Tibial nerve (tissue), 4 donors: ENCODE results near the gene AMBRA1. TPM values are rescaled to one million over a fixed set of nuclear protein-coding genes. Genes with fewer than 3 reads are reported as not detected.

ENCODE experiments used
- DNase-seq, 2 donors: peaks; one replicate each; pipeline ENCODE4 v3.0.0-alpha.2; 2019; ENCODE audit warnings: low spot score in 2 of 2
- H3K27ac ChIP-seq, 4 donors: fragments of 200-600 bp; sonication (generic) in 3 of 4; one replicate each; pipeline ENCODE4 v1.5.1; 2017 to 2019; ENCODE audit warnings: mild to moderate bottlenecking in 1 of 4
- H3K27me3 ChIP-seq, 2 donors: fragments of 200-600 bp; sonication (generic) in 1 of 2; one replicate each; pipeline versions ENCODE4 v1.5.1 to v1.6.0; 2017 to 2019
- H3K36me3 ChIP-seq, 3 donors: fragments of 200-600 bp; sonication (generic); one replicate each; pipeline ENCODE4 v1.5.1; 2018 to 2019
- H3K4me1 ChIP-seq, 4 donors: fragments of 200-600 bp; sonication (generic) in 3 of 4; one replicate each; pipeline ENCODE4 v1.5.1; 2017 to 2019
- H3K4me3 ChIP-seq, 4 donors: fragments of 200-600 bp; sonication (generic) in 3 of 4; one replicate each; pipeline ENCODE4 v1.5.1; 2017 to 2019; ENCODE audit warnings: mild to moderate bottlenecking in 1 of 4, moderate library complexity in 1 of 4
- H3K9me3 ChIP-seq, 4 donors: fragments of 200-600 bp; sonication (generic) in 3 of 4; one replicate each; pipeline ENCODE4 v1.5.1; 2017 to 2019
- CTCF ChIP-seq, 5 experiments: fragments of 200-600 bp in 3 of 5; fragments of 450-650 bp in 2 of 5; sonication (generic) in 3 of 5; IDR thresholded peaks; one replicate each; pipeline ENCODE4 v1.5.1; 2016 to 2019; ENCODE audit warnings: antibody characterized with exemption in 5 of 5, mild to moderate bottlenecking in 3 of 5, moderate library complexity in 2 of 5
- EP300 ChIP-seq, 2 donors: sonication (generic); formaldehyde crosslinking; IDR thresholded peaks; one replicate each; pipeline ENCODE4 v1.6.1; 2017; ENCODE audit warnings: antibody characterized with exemption in 2 of 2, mild to moderate bottlenecking in 1 of 2
- POLR2A ChIP-seq, 2 donors: fragments of 450-650 bp; IDR thresholded peaks; one replicate each; pipeline ENCODE4 v1.6.1; 2017; ENCODE audit warnings: antibody characterized with exemption in 2 of 2, mild to moderate bottlenecking in 2 of 2, moderate library complexity in 2 of 2
- WGBS, 2 donors: methylation state at CpG; one replicate each; pipeline ENCODE4 v1.1.5; 2018; 5-methylcytosine and 5-hydroxymethylcytosine counted together
- total RNA-seq, 4 donors: library from RNA; depleted of rRNA; stranded (reverse); fragments of >200 nt; gene quantifications; one replicate each; pipeline ENCODE4 v1.1.0, GENCODE V29; 2016

Gene AMBRA1
- total RNA-seq, 4 donors from 2014 or later: 31.0 to 43.7 (median 35.8) TPM

GRCh38 chr11:46352063-46352841 is 241.6 kb downstream of the AMBRA1 start:
- peak overlapping the region in 3 of 4 donors; percentile 54 to 62 (median 61) for H3K27ac ChIP-seq
- peaks cover 0 to 78% (median 35%) of the 10 kb centered on the region in 4 donors for H3K4me1 ChIP-seq

GRCh38 chr11:46351606-46352005 is 242.2 kb downstream of the AMBRA1 start:
- H3K4me1 ChIP-seq: peaks cover 0 to 77% (median 35%) of the 10 kb centered on the region in 4 donors
- no peak for TF ChIP-seq CTCF (IDR thresholded peaks at IDR 0.05)
- no peak for TF ChIP-seq POLR2A (IDR thresholded peaks at IDR 0.05)
- TF ChIP-seq EP300 (IDR thresholded peaks at IDR 0.05): no peak
- no peaks in the 10 kb centered on the region for H3K9me3 ChIP-seq
- peak overlapping the region in 3 of 4 donors; percentile 54 to 62 (median 61) for H3K27ac ChIP-seq
- peaks cover 0 to 7% (median 0%) of the 10 kb centered on the region in 3 donors for H3K36me3 ChIP-seq
- H3K4me3 ChIP-seq: no peak overlapping the region
- no peaks in the 10 kb centered on the region for H3K27me3 ChIP-seq
- DNase-seq: no peak
- 47 to 55% methylated on average over 5 of the region's 5 CpGs for WGBS, 2 donors

More at GRCh38 chr11:46352063-46352841, 241.6 kb downstream of the AMBRA1 start:
- H3K36me3 ChIP-seq: peaks cover 0 to 9% (median 0%) of the 10 kb centered on the region in 3 donors
- WGBS, 2 donors: 51 to 60% methylated on average over 16 to 27 of the region's 33 CpGs
- H3K4me3 ChIP-seq: peak overlapping the region in 2 of 4 donors; percentile 14 to 17
- no peaks in the 10 kb centered on the region for H3K27me3 ChIP-seq
- H3K9me3 ChIP-seq: no peaks in the 10 kb centered on the region
- DNase-seq: no peak
- TF ChIP-seq CTCF (IDR thresholded peaks at IDR 0.05): peak; percentile 64 to 84 (median 77)
- TF ChIP-seq EP300 (IDR thresholded peaks at IDR 0.05): no peak

GRCh38 chr11:46351148-46351547 is 242.7 kb downstream of the AMBRA1 start:
- H3K4me3 ChIP-seq: no peak overlapping the region
- H3K27ac ChIP-seq: peak overlapping the region in 3 of 4 donors; percentile 1 to 61 (median 54)
- peaks cover 0 to 3% (median 0%) of the 10 kb centered on the region in 3 donors for H3K36me3 ChIP-seq
- H3K27me3 ChIP-seq: no peaks in the 10 kb centered on the region
- peaks cover 0 to 78% (median 35%) of the 10 kb centered on the region in 4 donors for H3K4me1 ChIP-seq
- DNase-seq: no peak
- 73 to 75% methylated on average over 7 to 8 of the region's 8 CpGs for WGBS, 2 donors
- no peaks in the 10 kb centered on the region for H3K9me3 ChIP-seq
- no peak for TF ChIP-seq POLR2A (IDR thresholded peaks at IDR 0.05)
- no peak for TF ChIP-seq CTCF (IDR thresholded peaks at IDR 0.05)
- no peak for TF ChIP-seq EP300 (IDR thresholded peaks at IDR 0.05)

- DNase-seq: no peak
- H3K27ac ChIP-seq: peak overlapping the region in 1 of 4 donors; percentile 1
- no peak for TF ChIP-seq EP300 (IDR thresholded peaks at IDR 0.05)
- no peak for TF ChIP-seq POLR2A (IDR thresholded peaks at IDR 0.05)
- no peak for TF ChIP-seq CTCF (IDR thresholded peaks at IDR 0.05)
- peaks cover 0 to 78% (median 35%) of the 10 kb centered on the region in 4 donors for H3K4me1 ChIP-seq
- H3K27me3 ChIP-seq: no peaks in the 10 kb centered on the region
- no peaks in the 10 kb centered on the region for H3K9me3 ChIP-seq
- no peaks in the 10 kb centered on the region for H3K36me3 ChIP-seq
- no peak overlapping the region for H3K4me3 ChIP-seq
- 32 to 35% methylated on average over 3 of the region's 3 CpGs for WGBS, 2 donors
Measured at GRCh38 chr11:46350695-46351094, 243.1 kb downstream of the AMBRA1 start.
